ENCODE data around the gene VPS51. TPM values are rescaled to one million over a fixed set of nuclear protein-coding genes. Genes with fewer than 3 reads are reported as not detected.
A peak's percentile ranks its signal among the peaks of the same experiment; 100 is the strongest.
"Not testable (repeated sequence)": the region's sequence is repeated elsewhere in the genome, so short reads cannot be mapped to it uniquely, and the experiment has no call there.

VPS51 gene
- total RNA-seq, 2 donors from 2014 or later, result 323 to 542 TPM

DNA sequence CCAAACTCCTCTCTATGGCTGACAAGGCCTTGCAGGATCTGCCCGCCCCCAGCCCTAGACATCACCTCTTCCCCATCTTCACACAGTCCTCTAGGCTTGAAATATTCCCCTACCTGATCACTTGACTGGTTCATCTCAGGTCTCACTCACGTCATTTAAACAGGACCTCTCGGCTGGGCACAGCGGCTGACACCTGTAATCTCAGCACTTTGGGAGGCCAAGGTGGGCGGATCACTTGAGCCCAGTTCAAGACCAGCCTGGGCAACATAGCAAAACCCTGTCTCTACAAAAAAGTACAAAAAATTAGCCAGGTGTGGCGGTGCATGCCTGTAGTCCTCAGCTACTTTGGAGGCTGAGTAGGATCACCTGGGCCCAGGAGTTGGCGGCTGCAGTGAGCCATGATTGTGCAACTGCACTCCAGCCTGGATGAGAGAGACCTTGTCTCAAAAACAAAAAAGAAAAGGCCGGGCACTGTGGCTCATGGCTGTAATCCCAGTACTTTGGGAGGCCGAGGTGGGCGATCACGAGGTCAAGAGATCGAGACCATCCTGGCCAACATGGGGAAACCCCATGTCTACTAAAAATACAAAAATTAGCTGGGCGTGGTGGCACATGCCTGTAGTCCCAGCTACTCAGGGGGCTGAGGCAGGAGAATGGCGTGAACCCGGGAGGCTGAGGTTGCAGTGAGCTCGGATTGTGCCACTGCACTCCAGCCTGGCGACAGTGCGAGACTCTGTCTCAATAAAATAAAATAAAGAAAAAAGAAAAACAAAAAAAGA lies 23.1 kb downstream of the VPS51 start:
- H3K36me3 ChIP-seq; H3K4me3 ChIP-seq; H3K27me3 ChIP-seq (replicated peaks; ENCODE audit: insufficient read depth); H3K27ac ChIP-seq; DNase-seq (ENCODE audit: low spot score); H3K9me3 ChIP-seq: not testable (repeated sequence)
- peaks cover 23% of the 10 kb centered on the region for H3K4me1 ChIP-seq (replicated peaks)
- WGBS, result 91% methylated on average over 18 of the region's 18 CpGs
- intact Hi-C loops (cut with DNase I), result loop anchor here (1.0 to 10.0 kb wide), 4 partner anchors 37 to 264 kb away; partner anchors contain the start of genes ATG2A, CDCA5 and ZFPL1

DNA sequence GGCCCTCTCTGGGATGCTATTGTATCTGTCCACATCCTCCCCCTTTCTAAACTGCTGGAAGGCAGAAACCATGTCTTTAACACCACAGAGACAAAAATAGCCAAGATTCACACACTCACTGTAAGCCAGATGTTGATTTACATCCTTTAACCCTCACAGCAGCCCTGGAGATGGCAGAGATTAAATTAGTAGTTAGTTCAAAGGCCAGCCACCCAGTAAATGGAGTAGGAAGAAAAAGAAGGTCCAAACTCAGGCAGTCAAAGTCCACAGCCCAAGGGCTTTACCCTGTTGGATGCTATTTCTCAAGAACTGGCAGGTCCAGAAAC lies 23.6 kb downstream of the VPS51 start:
- Histone ChIP-seq H3K9me3 (no peaks in the 10 kb centered on the region), H3K27me3 (replicated peaks; ENCODE audit: insufficient read depth) (no peaks in the 10 kb centered on the region), H3K4me1 (replicated peaks) (peaks cover 23% of the 10 kb centered on the region), H3K4me3 (no peak overlapping the region), H3K36me3 (peaks cover 7 to 10% of the 10 kb centered on the region in 2 donors), H3K27ac (no peak overlapping the region)
- intact Hi-C loops (cut with DNase I), result loop anchor here (5.0 to 10.0 kb wide), 3 partner anchors 37 to 265 kb away; partner anchors contain the start of genes ATG2A, CDCA5 and ZFPL1
- no peak for DNase-seq (ENCODE audit: low spot score)
- TF ChIP-seq POLR2A (IDR thresholded peaks at IDR 0.05) (no peak), POLR2AphosphoS5 (IDR thresholded peaks at IDR 0.05) (no peak)
- TF ChIP-seq, protein P1, sequence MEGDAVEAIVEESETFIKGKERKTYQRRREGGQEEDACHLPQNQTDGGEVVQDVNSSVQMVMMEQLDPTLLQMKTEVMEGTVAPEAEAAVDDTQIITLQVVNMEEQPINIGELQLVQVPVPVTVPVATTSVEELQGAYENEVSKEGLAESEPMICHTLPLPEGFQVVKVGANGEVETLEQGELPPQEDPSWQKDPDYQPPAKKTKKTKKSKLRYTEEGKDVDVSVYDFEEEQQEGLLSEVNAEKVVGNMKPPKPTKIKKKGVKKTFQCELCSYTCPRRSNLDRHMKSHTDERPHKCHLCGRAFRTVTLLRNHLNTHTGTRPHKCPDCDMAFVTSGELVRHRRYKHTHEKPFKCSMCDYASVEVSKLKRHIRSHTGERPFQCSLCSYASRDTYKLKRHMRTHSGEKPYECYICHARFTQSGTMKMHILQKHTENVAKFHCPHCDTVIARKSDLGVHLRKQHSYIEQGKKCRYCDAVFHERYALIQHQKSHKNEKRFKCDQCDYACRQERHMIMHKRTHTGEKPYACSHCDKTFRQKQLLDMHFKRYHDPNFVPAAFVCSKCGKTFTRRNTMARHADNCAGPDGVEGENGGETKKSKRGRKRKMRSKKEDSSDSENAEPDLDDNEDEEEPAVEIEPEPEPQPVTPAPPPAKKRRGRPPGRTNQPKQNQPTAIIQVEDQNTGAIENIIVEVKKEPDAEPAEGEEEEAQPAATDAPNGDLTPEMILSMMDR (IDR thresholded peaks at IDR 0.05), result no peak

DNA sequence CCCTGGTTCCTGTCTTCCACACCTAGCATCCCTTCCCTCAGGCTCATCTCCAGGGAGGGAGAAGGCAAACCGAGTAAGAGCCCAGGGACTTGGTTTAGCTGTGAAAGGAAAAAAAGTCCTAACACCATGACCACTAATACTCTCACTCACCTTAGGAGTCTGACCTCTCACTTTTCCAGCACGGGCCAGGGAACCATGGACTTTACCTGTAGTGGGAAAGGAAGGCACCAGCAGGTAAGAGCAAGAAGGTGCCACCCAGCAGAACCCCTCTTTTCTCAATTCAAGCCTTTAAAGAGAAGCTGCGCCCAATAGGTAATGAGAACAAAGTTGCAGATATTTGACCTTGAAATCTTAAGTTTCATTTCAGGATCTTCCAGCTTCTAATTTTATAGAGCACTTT lies 24.8 kb downstream of the VPS51 start:
- Histone ChIP-seq H3K4me1 (replicated peaks) (peaks cover 20% of the 10 kb centered on the region), H3K27me3 (replicated peaks; ENCODE audit: insufficient read depth) (no peaks in the 10 kb centered on the region), H3K36me3 (peaks cover 12 to 13% of the 10 kb centered on the region in 2 donors), H3K9me3 (no peaks in the 10 kb centered on the region), H3K4me3 (peak overlapping the region; percentile 65 to 79), H3K27ac (peak overlapping the region; percentile 90 to 96)
- TF ChIP-seq, protein P1 (IDR thresholded peaks at IDR 0.05), result no peak
- TF ChIP-seq POLR2AphosphoS5 (IDR thresholded peaks at IDR 0.05), result no peak
- no peak for TF ChIP-seq POLR2A (IDR thresholded peaks at IDR 0.05)
- WGBS, result 87% methylated on average over 3 of the region's 3 CpGs
- no peak for DNase-seq (ENCODE audit: low spot score)
- intact Hi-C loops (cut with DNase I), result no loop called here

DNA sequence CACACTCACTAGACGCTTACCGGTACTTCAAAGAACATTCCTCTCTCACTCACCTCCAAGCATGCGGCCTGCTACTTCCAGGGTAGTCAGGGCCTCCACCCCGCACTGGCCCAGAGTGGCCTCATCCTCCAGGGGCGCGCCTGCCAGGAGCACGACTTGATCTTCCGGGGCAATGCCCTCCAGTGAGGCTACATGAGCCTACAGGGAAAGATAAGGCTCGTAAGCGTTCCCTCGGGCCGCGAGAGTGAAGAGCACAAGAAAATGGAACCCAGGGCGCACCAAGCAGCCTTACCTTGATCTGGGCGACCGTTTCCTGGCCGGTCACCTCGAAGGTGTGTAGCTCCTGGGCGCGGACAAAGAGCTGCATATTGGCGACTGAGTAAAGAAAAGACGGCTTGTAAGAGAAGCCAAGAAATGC lies 25.4 kb downstream of the VPS51 start:
- TF ChIP-seq POLR2AphosphoS5 (IDR thresholded peaks at IDR 0.05), result no peak
- TF ChIP-seq, protein P1 (IDR thresholded peaks at IDR 0.05), result no peak
- TF ChIP-seq POLR2A (IDR thresholded peaks at IDR 0.05), result no peak
- Histone ChIP-seq H3K4me1 (replicated peaks) (peaks cover 14% of the 10 kb centered on the region), H3K27me3 (replicated peaks; ENCODE audit: insufficient read depth) (no peaks in the 10 kb centered on the region), H3K4me3 (peak overlapping the region; percentile 65 to 79), H3K36me3 (peaks cover 15% of the 10 kb centered on the region in 2 donors), H3K27ac (peak overlapping the region; percentile 90 to 96), H3K9me3 (no peaks in the 10 kb centered on the region)
- intact Hi-C loops (cut with DNase I), result no loop called here
- under 1% methylated on average over 22 of the region's 22 CpGs for WGBS
- no peak for DNase-seq (ENCODE audit: low spot score)

DNA sequence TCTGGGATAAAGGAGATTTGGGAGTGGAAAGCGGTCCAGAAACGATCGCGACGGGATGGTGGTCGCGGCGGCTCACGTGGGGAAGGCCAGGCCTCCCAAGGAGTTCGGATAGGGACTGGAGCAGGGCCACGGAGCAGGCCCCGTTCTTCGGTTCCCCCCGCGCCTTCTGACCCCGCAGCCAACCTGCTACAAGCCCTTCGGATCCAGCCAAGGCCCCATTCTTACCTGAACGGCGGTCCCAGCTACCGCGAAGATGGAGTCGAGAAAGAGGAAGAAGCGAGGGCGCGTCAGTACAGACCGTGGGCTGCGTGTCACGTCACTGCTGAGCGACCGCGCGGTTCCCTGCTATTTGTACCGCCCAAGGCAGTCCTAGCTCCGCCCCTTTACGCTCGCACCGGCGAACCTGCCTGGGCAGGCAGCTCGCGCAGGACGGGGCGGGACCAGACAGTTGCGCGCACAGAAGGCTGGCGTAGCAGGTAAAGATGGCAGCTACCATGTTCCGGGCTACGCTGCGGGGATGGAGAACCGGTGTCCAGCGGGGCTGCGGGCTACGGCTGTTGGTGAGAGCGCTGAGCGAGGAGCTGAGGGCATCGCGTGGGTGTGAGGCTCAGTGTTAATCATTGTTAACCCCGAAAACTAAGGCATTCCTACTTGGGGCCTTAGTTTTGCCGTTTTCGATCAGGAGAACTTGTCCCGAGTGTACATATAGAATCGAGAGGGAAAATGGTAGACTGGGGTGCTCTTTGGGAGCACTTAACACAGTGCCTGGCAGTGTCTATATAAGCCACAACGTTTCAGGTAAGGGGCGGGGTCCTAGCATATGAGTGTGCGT lies 26.1 kb downstream of the VPS51 start, which contains the start of the genes FAU and MRPL49:
Gene FAU (minus strand): TSS at position 270 of the 832 bp plus-strand sequence. CDS start 321 bp downstream, outside the sequence.
Gene MRPL49 (plus strand): TSS at position 457 of the 832 bp plus-strand sequence. CDS start 26 bp downstream, at position 483.
- peak; percentile 98 for TF ChIP-seq POLR2A (IDR thresholded peaks at IDR 0.05)
- TF ChIP-seq, protein P1 (IDR thresholded peaks at IDR 0.05), result peak in 1 of 4 experiments; percentile 18
- peak; percentile 100 for TF ChIP-seq POLR2AphosphoS5 (IDR thresholded peaks at IDR 0.05)
- Histone ChIP-seq H3K4me1 (replicated peaks) (peaks cover 12% of the 10 kb centered on the region), H3K36me3 (peaks cover 15% of the 10 kb centered on the region in 2 donors), H3K9me3 (no peaks in the 10 kb centered on the region), H3K27me3 (replicated peaks; ENCODE audit: insufficient read depth) (no peaks in the 10 kb centered on the region), H3K27ac (peak within 1 kb of the TSS; percentile 90 to 96), H3K4me3 (peak within 1 kb of the TSS; percentile 65 to 79)
- DNase-seq (ENCODE audit: low spot score), result peak; percentile 99
- under 1% methylated on average over 64 of the region's 64 CpGs for WGBS
- intact Hi-C loops (cut with DNase I), result no loop called here
